ENCODE data around the gene RNF144A. TPM values are rescaled to one million over a fixed set of nuclear protein-coding genes. Genes with fewer than 3 reads are reported as not detected.
"Not testable (repeated sequence)": the region's sequence is repeated elsewhere in the genome, so short reads cannot be mapped to it uniquely, and the experiment has no call there.

The RNF144A gene
- total and polyA plus RNA-seq, 8 donors: 1.4 to 71.4 (median 5.6) TPM

- Histone ChIP-seq H3K4me1 (peaks cover 0 to 9% (median 4%) of the 10 kb centered on the region in 4 donors), H3K27me3 (no peaks in the 10 kb centered on the region), H3K27ac (no peak overlapping the region), H3K4me3 (no peak overlapping the region), H3K9me3 (no peaks in the 10 kb centered on the region), H3K36me3 (no peaks in the 10 kb centered on the region)
- TF ChIP-seq POLR2AphosphoS5 (IDR thresholded peaks at IDR 0.05): no peak
- TF ChIP-seq EP300 (IDR thresholded peaks at IDR 0.05): no peak
- TF ChIP-seq POLR2A (IDR thresholded peaks at IDR 0.05): no peak
- TF ChIP-seq, protein P1, sequence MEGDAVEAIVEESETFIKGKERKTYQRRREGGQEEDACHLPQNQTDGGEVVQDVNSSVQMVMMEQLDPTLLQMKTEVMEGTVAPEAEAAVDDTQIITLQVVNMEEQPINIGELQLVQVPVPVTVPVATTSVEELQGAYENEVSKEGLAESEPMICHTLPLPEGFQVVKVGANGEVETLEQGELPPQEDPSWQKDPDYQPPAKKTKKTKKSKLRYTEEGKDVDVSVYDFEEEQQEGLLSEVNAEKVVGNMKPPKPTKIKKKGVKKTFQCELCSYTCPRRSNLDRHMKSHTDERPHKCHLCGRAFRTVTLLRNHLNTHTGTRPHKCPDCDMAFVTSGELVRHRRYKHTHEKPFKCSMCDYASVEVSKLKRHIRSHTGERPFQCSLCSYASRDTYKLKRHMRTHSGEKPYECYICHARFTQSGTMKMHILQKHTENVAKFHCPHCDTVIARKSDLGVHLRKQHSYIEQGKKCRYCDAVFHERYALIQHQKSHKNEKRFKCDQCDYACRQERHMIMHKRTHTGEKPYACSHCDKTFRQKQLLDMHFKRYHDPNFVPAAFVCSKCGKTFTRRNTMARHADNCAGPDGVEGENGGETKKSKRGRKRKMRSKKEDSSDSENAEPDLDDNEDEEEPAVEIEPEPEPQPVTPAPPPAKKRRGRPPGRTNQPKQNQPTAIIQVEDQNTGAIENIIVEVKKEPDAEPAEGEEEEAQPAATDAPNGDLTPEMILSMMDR (IDR thresholded peaks at IDR 0.05): no peak
- no peak for DNase-seq
- intact Hi-C loops (cut with DNase I; ENCODE audit: low total_unique reads): no loop called here
- WGBS, 5 donors: 72 to 85% (median 82%) methylated on average over 3 of the region's 3 CpGs
Observed at GRCh38 chr2:6933911-6934310, 16.7 kb downstream of the RNF144A start.

- H3K9me3 ChIP-seq: no peaks in the 10 kb centered on the region
- no peak for DNase-seq
- TF ChIP-seq POLR2AphosphoS5 (IDR thresholded peaks at IDR 0.05) (no peak), POLR2A (IDR thresholded peaks at IDR 0.05) (no peak), EP300 (IDR thresholded peaks at IDR 0.05) (no peak)
- TF ChIP-seq, protein P1 (IDR thresholded peaks at IDR 0.05): no peak
- no peaks in the 10 kb centered on the region for H3K36me3 ChIP-seq
- intact Hi-C loops (cut with DNase I; ENCODE audit: low total_unique reads): no loop called here
- H3K27ac ChIP-seq: no peak overlapping the region
- peaks cover 0 to 9% (median 4%) of the 10 kb centered on the region in 4 donors for H3K4me1 ChIP-seq
- WGBS, 5 donors: 71 to 89% (median 80%) methylated on average over 1 of the region's 1 CpG
- H3K27me3 ChIP-seq: no peaks in the 10 kb centered on the region
- H3K4me3 ChIP-seq: no peak overlapping the region
Observed at GRCh38 chr2:6934345-6934744, 17.1 kb downstream of the RNF144A start.

DNA sequence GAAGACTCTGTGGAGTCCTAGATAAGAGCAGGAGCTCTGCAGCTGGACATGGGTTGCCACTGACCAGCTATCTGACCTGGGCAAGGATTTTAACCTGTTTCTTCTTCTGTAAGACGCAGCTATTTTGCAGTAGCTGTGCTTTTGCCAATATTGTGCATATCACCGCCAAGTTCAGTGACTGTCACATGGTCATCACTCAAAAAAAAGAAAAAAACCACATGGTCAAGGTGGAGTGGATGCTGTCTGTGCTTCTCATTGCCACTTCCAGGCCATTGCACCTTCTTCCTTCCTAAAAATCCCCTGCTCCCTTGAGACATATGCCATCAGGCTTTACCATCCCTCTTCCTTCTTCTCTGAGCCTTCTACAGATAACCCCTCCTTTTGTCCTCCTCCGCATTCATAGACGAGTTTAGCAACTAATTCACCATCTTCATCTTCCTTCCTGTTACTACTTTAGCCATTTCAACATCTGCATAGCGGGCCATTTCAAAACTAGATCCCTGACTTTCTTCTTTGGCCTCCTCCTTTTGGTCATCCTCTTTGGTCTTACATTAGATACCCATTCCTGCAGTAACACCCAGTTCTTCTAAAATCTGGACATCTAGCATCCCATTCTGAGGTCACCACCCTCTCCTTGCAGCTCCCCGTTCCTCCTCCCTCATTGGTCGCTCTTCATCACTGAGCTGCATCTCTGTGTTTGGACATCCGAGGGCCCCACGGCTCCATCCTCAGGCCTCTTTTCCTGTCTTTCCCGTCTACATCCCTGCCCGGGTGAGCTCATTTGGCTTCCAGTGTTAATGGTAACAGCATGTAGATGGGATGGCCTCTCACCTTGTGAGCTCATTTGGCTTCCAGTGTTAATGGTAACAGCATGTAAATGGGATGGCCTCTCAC, 17.8 kb downstream of the RNF144A start:
- Histone ChIP-seq H3K27ac (no peak overlapping the region), H3K27me3 (no peaks in the 10 kb centered on the region), H3K9me3 (no peaks in the 10 kb centered on the region), H3K36me3 (no peaks in the 10 kb centered on the region), H3K4me3 (no peak overlapping the region), H3K4me1 (peaks cover 0 to 8% (median 3%) of the 10 kb centered on the region in 4 donors)
- no peak for TF ChIP-seq POLR2A (IDR thresholded peaks at IDR 0.05)
- no peak for TF ChIP-seq EP300 (IDR thresholded peaks at IDR 0.05)
- no peak for TF ChIP-seq POLR2AphosphoS5 (IDR thresholded peaks at IDR 0.05)
- TF ChIP-seq, protein P1 (IDR thresholded peaks at IDR 0.05): no peak
- intact Hi-C loops (cut with DNase I; ENCODE audit: low total_unique reads): no loop called here
- WGBS, 5 donors: 85 to 91% (median 87%) methylated on average over 11 of the region's 11 CpGs
- DNase-seq: no peak

GRCh38 chr2:6935652-6936020, 18.4 kb downstream of the RNF144A start:
- H3K9me3 ChIP-seq; DNase-seq; H3K27ac ChIP-seq; intact Hi-C loops (cut with DNase I; ENCODE audit: low total_unique reads); H3K4me3 ChIP-seq; H3K27me3 ChIP-seq; H3K4me1 ChIP-seq; H3K36me3 ChIP-seq: not testable (repeated sequence)
- 89 to 97% (median 90%) methylated on average over 4 of the region's 4 CpGs for WGBS, 5 donors

GRCh38 chr2:6937157-6937556, 19.9 kb downstream of the RNF144A start:
- WGBS, 5 donors: 86 to 95% (median 94%) methylated on average over 2 of the region's 2 CpGs
- peaks cover 0 to 9% (median 3%) of the 10 kb centered on the region in 4 donors for H3K36me3 ChIP-seq
- intact Hi-C loops (cut with DNase I; ENCODE audit: low total_unique reads): no loop called here
- no peak overlapping the region for H3K27ac ChIP-seq
- no peak for DNase-seq
- no peak overlapping the region for H3K4me3 ChIP-seq
- no peaks in the 10 kb centered on the region for H3K27me3 ChIP-seq
- no peak for TF ChIP-seq POLR2A (IDR thresholded peaks at IDR 0.05)
- TF ChIP-seq, protein P1 (IDR thresholded peaks at IDR 0.05): no peak
- H3K4me1 ChIP-seq: peaks cover 0 to 8% (median 0%) of the 10 kb centered on the region in 4 donors
- H3K9me3 ChIP-seq: no peaks in the 10 kb centered on the region

All from stomach (tissue), 9 donors.